Amniotic epithelial cell (primary cell): ENCODE results near the gene GRIK4.
A peak's percentile ranks its signal among the peaks of the same experiment; 100 is the strongest.

ENCODE experiments used
- DNase-seq: peaks from one replicate; pipeline ENCODE4 v3.0.0-alpha.2; 2010; ENCODE audit warnings: low read depth

Gene GRIK4

DNA sequence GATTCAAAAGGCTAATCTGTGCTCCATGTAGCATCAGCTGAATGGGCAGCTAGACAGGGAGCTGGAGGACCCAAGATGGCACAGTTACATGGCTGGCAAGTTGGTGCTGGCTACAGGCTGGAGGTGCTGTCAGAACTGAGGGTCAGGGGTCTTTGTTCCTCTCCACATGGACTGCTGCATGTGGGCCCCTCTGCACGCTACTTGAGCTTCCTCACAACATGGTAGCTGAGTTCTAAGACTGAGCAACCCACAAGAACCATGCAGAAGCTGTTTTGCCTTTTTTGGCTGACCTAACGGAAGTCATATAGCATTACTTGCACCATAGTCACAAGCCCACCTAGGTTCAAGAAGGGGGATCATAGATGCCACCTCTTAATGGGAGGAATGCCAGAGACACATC lies 196.1 kb downstream of the GRIK4 start:
- DNase-seq = no peak

DNA sequence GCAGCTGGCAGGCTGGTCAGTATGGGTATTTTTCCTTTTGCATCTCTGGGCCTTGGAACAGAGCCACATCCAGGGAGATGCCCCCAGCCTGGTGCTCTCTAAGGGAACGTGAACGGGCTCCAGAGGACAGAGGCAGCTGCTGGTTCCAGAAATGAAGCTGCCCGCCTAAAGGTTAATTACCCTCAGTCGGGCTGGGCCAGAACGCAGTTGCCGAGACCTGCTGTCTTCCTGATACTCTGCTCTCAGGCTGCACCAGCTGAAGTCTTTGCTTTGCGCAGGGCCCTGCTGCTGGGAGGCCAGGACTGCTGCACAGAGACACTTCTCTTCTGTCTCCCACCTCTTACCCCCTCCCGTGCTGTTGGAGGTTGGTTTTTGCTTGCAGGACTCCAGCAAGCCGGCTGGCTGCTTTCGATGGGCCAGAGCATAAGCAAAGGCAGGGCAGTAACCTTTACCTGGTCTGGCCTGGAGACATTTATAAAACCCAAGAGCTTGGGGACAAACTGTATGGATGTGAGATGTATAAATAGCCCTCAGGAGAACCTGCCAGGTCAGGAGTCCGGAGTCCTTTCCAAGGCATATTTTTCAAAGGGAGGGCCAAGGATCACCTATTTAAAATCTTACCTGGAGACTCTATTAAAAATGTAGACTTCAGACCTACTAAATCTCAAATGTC lies 197.1 kb downstream of the GRIK4 start:
- no peak for DNase-seq

DNA sequence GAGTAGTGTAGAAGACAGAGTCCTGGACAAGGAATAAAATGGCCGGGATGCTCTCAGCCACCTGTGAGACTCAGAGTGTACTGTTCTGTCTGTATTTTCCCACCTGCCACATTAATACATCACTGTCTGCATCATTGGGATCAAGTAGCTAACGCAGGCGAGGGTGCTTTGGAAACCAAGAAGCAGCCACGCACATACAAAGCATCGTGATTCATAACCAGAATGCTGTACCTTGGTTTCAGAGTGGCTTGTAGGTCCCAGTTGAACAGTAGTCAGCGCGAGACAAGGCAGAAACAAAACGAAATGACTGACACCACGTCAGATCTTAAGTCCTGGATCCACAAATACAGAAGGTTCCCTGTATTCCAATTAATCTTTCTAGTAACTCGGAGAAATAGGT lies 198.3 kb downstream of the GRIK4 start:
- DNase-seq = no peak

DNA sequence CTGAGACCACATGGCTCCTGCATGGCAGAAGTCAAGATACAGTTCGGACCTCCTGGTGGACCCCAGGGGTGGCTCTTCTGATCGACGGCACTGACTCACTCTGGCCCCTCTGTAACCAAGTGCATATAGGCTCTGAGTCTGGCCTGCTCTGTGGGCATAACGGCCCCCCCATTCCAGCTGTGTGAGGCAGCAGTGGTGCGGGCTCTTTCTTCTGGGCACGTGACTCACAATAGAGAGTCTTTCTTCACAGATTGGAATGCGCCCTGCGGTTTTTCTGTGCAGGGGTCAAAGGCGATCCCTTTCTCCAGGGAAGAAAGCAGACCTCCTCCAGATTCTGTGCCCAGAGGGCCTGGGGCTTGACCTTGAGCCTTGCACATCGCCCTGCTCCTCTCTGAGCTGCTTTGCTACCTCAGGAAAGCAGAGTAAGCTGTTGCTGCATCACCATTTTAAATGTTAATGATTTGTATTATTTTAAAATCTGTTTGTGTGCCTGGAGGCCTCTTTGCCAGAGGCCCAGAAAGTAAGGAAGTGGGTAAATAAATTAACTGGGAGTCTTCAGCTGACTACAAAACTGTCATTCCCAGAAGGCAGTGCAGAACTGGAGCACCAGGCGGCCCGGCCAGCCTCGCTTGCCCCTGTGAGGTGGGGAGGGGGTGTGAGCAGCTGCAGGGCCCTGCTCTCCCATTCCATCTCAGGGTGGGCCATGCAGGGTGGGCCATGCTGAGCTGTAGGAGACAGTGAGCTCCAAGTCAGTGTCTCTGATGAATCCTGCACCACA lies 199.0 kb downstream of the GRIK4 start:
- peak; percentile 91 for DNase-seq

DNA sequence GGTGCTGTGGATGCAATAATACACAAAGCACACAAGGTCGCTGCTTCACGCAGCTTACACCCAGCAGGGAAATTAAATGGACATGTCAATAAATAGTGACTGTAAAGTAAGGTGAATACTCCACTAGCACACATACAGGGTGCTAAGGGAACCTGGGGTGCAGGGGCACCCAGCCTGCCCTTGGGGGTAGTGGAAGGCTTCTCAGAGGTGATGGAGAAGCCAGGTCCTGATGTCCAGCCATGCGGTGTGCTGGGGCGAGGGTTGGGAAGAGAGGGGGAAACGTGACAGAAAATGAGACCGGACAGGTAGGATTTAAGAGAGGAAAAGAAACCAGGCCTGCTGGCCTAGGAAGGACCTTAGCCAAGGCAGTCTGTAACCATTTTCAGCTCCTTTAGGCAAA lies 200.5 kb downstream of the GRIK4 start:
- DNase-seq = no peak

DNA sequence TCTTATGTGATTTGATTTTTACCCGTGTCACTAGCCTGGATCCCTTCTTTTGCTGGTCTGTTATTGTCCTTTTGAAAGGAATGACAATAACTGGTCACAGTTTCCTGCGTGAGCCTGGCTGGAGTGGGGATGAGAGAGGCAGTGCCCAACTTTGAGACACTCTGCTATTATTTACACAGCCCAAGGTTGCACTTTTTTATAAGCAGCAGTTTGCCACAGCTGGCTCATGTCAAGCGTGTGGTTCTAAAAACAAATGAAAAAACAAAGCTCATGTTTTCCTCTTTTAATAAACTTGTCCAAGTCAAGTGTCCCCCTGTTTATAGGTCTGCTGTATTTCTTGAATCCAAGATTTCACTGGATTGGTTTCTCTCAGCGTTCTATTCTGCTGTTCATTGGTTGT lies 201.3 kb downstream of the GRIK4 start:
- DNase-seq = no peak

GRCh38 chr11:120713296-120713695 lies 201.7 kb downstream of the GRIK4 start:
- no peak for DNase-seq

- no peak for DNase-seq
These were observed 202.9 kb downstream of the GRIK4 start for GRCh38 chr11:120714438-120714837.

DNA sequence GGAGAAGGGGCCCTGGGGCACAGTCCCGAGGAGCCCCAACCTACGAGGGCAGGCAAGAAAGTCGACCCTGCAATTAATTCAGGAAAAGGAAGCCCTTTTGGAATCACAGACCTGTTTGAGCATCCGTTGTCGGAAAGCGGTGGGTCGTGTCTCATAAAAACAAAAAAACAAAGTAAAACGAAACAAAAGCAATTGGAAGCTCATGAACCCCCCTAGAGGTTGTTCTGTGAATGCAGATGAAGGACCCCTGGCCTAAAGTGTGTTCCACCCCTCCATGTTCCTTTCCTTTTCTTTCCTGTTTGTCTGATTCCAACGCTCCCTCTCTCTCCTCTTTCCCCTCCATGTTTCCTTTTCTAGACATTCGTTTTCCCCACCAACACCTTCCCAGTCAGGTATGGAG lies 203.7 kb downstream of the GRIK4 start:
- DNase-seq = no peak

DNA sequence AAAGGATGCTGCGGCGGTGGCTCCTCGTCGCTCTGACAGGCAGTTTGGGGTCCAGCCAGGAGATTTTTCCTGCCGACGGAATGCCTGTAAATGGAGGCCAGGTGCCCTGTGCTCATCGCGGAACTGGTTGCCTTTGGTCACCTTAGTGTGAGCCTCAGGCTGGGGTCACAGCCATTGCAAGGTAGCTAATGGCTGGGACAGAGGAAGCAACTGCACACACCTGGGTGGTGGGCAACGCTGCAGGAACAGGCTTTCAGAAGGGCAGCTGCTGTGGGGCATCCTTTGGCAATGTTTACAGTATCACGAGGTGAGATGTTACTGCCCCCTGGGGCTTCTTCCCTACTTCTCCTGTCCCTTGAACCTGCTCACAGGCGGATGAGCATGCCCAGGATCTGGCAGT lies 205.5 kb downstream of the GRIK4 start:
- DNase-seq = no peak

GRCh38 chr11:120717623-120718022 lies 206.1 kb downstream of the GRIK4 start:
- DNase-seq = no peak

DNA sequence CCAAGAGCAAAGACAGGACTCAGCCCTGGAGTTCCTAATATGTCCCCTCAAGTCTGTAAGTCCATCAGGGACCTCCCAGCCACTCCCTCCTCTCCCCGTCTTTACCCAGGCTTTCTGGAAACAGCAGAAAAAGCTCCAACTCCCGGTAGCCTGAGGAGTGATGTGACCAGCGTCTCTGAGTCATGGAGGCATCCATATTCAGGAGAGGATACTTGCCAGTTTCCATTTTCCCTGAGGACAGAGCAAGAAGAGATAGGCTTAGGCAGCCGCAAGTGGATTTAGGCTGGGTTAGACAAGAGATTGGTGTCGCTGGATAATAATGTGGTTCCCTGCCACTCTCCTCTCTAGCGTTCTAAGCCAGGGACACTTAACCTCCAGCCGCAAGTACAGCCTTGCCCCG lies 206.6 kb downstream of the GRIK4 start:
- no peak for DNase-seq

DNA sequence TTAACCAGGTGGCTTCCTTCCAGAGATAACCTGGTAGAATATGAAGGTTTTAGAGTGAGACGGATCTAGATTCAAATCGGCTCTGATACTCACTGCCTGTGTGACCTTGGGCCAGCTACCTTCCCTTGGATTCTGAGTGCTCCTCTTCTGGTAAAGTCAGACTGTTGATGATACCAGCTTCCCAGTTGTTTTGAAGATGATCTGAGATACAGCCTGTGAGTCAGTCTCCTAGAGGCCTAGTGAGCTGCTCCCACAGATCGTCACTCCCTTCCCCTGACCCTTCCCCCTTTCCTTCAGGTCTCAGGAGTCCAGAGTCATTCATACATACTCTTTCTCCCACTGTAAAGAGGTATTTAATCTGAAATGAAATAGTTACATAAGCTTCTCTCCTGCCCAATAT lies 207.8 kb downstream of the GRIK4 start:
- peak; percentile 83 for DNase-seq

DNA sequence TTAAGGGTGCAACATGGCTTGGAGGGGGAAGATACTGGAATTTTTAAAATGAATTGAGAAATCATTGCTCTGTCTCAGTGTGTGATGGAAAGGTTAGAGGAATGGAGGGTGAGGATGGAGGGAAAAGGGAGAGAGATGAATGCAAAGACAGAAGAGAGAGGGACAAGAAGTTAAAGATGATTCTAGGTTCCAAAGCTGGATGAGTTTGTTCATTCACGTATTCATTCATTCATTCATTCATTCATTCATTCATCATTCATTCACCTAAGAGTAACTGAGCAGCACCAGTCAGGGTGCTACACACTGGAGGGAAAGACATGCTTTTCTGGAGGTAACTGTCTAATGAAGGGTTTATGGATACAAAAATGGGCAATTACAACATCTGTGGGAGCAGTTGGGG lies 209.2 kb downstream of the GRIK4 start:
- no peak for DNase-seq

- DNase-seq = no peak
These were observed 211.0 kb downstream of the GRIK4 start for GRCh38 chr11:120722524-120722923.

DNA sequence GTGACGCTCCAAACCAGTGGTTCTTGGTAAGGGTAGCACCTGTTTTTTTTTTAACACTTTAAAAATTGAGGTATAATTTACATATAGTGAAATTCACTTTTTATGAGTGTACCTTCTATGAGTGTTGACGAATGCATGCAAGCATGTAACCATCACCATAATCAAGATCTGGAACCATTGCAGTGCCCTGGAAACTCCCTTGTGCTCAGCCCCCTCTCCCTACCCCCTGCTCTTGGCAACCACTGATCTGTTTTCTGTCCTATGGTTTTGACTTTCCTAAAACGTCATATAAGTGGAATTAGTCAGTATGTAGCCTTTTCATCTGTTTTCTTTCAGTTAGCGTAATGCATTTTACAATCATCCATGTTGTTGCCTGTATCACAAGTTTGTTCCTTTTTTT lies 212.2 kb downstream of the GRIK4 start:
- DNase-seq = peak; percentile 21

- no peak for DNase-seq
These were observed 216.2 kb downstream of the GRIK4 start for GRCh38 chr11:120727752-120728151.

DNA sequence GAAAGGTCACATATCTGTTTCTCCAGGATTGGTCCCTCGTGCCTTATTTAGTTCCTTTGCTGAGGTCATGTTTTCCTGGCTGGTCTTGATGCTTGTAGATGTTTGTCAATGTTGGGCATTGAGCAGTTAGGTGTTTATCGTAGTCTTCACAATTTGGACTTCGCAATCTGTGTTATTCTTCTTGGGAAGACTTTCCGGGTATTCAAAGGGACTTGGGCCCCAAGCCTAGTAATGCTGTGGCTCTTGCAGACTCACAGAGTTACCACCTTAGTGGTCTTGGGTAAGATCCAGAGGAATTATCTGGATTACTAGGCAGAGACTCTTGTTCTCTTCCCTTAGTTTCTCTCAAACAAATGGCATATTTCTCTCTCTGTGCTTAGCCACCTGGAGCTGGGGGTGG lies 223.5 kb downstream of the GRIK4 start:
- no peak for DNase-seq

DNA sequence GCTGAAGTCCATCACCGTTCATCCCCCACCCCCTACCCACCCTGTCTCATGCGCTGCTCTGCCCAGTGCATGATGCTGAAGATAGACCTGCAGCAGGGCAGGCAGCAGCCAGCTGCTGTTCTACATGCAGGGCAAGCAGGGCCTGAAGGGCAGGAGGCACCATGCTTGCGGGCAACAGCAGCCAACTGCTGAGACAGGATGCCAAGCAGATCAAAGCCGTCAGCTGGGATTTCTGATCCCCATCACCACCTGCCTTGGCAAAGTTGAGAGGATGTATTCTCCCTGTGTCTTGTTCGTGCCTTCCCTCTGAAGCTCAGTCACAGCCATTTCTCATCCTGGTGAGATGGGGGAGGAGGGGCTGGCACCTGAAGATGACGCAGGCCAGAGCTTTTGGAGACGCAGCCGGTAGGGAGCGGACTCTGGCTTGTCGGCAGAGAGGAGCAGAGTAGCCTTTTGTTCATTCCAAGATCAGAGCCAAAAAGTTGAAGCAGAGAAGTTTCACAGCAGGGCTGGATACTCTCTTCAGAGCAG lies 227.0 kb downstream of the GRIK4 start:
- DNase-seq = no peak

DNA sequence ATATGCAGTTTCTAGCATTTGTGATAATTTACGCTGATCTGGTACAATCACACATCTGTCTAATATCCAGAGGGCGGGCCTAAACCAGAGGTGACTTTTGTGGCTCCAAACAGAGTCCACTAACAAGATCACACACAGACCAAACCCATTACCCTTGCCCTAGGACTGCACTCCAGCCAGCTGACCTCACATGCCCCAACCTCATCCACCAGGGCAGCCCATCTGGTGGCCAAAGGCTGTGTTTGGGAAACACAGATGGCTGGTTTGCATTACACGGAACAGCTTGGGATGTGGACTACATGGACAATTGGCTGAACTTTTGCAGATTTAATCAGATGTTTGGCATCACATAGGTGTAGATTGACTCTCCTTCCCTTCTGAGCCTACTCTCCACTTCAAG lies 228.2 kb downstream of the GRIK4 start:
- no peak for DNase-seq

DNA sequence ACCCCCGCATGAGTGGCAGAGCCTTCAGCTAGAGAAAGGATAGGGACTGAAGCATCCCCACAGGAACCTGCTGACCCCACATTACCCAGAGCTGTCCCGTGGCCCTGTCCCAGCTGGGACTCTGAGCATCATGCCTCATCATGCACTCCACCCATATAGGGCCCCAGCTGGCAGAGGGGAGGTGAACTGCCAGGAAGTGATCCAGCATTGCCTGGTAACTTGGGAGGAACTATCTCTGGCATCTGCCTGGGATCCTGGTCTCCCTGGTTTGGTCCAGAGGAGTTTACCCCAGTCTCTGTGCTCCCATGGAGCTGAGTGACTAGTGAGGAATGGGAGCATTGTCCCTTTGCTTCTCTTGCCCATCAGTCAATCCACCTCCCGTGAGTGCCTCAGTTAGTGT lies 228.8 kb downstream of the GRIK4 start:
- no peak for DNase-seq

- no peak for DNase-seq
These were observed 232.8 kb downstream of the GRIK4 start for GRCh38 chr11:120744016-120744994.
